ENCODE results near the gene SCUBE1.

The SCUBE1 gene

GRCh38 chr22:43166132-43166930, 176.8 kb downstream of the SCUBE1 start:
- Histone ChIP-seq H3K9me3 (ENCODE audit: insufficient read depth, low read length) (no peaks in the 10 kb centered on the region), H3K4me1 (ENCODE audit: insufficient read depth, insufficient read length) (no peaks in the 10 kb centered on the region), H3K27me3 (ENCODE audit: insufficient read depth, insufficient read length) (no peaks in the 10 kb centered on the region), H3K9ac (ENCODE audit: insufficient read length, low read depth) (no peak overlapping the region), H3K4me3 (ENCODE audit: insufficient read length, low read depth) (no peak overlapping the region), H3K36me3 (ENCODE audit: insufficient read depth, insufficient read length, low read length) (peaks cover 53% of the 10 kb centered on the region)
- DNase-seq (ENCODE audit: low read depth, low spot score): no peak
- TF ChIP-seq YY1 (IDR thresholded peaks at IDR 0.05; ENCODE audit: insufficient read depth, insufficient read length): no peak
- no peak for TF ChIP-seq SUZ12 (IDR thresholded peaks at IDR 0.05; ENCODE audit: extremely low read depth, insufficient read depth, insufficient read length)
- no peak for TF ChIP-seq ZNF274 (IDR thresholded peaks at IDR 0.05; ENCODE audit: low read depth, low read length)

- peaks cover 37% of the 10 kb centered on the region for H3K36me3 ChIP-seq (ENCODE audit: insufficient read depth, insufficient read length, low read length)
- no peak for DNase-seq (ENCODE audit: low read depth, low spot score)
- H3K4me1 ChIP-seq (ENCODE audit: insufficient read depth, insufficient read length): peaks cover under 1% of the 10 kb centered on the region
- H3K27me3 ChIP-seq (ENCODE audit: insufficient read depth, insufficient read length): no peaks in the 10 kb centered on the region
- no peaks in the 10 kb centered on the region for H3K9me3 ChIP-seq (ENCODE audit: insufficient read depth, low read length)
- no peak overlapping the region for H3K4me3 ChIP-seq (ENCODE audit: insufficient read length, low read depth)
- no peak overlapping the region for H3K9ac ChIP-seq (ENCODE audit: insufficient read length, low read depth)
- TF ChIP-seq ZNF274 (IDR thresholded peaks at IDR 0.05; ENCODE audit: low read depth, low read length) (no peak), SUZ12 (IDR thresholded peaks at IDR 0.05; ENCODE audit: extremely low read depth, insufficient read depth, insufficient read length) (no peak), YY1 (IDR thresholded peaks at IDR 0.05; ENCODE audit: insufficient read depth, insufficient read length) (no peak)
These were observed 178.5 kb downstream of the SCUBE1 start for GRCh38 chr22:43164636-43165035.

GRCh38 chr22:43163241-43163795, 179.9 kb downstream of the SCUBE1 start:
- no peak for DNase-seq (ENCODE audit: low read depth, low spot score)
- Histone ChIP-seq H3K27me3 (ENCODE audit: insufficient read depth, insufficient read length) (no peaks in the 10 kb centered on the region), H3K9ac (ENCODE audit: insufficient read length, low read depth) (no peak overlapping the region), H3K4me3 (ENCODE audit: insufficient read length, low read depth) (no peak overlapping the region), H3K36me3 (ENCODE audit: insufficient read depth, insufficient read length, low read length) (peaks cover 24% of the 10 kb centered on the region), H3K9me3 (ENCODE audit: insufficient read depth, low read length) (no peaks in the 10 kb centered on the region), H3K4me1 (ENCODE audit: insufficient read depth, insufficient read length) (peaks cover 3% of the 10 kb centered on the region)
- no peak for TF ChIP-seq SUZ12 (IDR thresholded peaks at IDR 0.05; ENCODE audit: extremely low read depth, insufficient read depth, insufficient read length)
- no peak for TF ChIP-seq ZNF274 (IDR thresholded peaks at IDR 0.05; ENCODE audit: low read depth, low read length)
- no peak for TF ChIP-seq YY1 (IDR thresholded peaks at IDR 0.05; ENCODE audit: insufficient read depth, insufficient read length)

- Histone ChIP-seq H3K4me1 (ENCODE audit: insufficient read depth, insufficient read length) (peaks cover 6% of the 10 kb centered on the region), H3K9me3 (ENCODE audit: insufficient read depth, low read length) (no peaks in the 10 kb centered on the region), H3K27me3 (ENCODE audit: insufficient read depth, insufficient read length) (no peaks in the 10 kb centered on the region), H3K36me3 (ENCODE audit: insufficient read depth, insufficient read length, low read length) (peaks cover 17% of the 10 kb centered on the region), H3K4me3 (ENCODE audit: insufficient read length, low read depth) (no peak overlapping the region), H3K9ac (ENCODE audit: insufficient read length, low read depth) (no peak overlapping the region)
- TF ChIP-seq SUZ12 (IDR thresholded peaks at IDR 0.05; ENCODE audit: extremely low read depth, insufficient read depth, insufficient read length) (no peak), ZNF274 (IDR thresholded peaks at IDR 0.05; ENCODE audit: low read depth, low read length) (no peak), YY1 (IDR thresholded peaks at IDR 0.05; ENCODE audit: insufficient read depth, insufficient read length) (no peak)
- DNase-seq (ENCODE audit: low read depth, low spot score): no peak
These were observed 180.6 kb downstream of the SCUBE1 start for GRCh38 chr22:43162412-43163150.

- Histone ChIP-seq H3K4me3 (ENCODE audit: insufficient read length, low read depth) (no peak overlapping the region), H3K36me3 (ENCODE audit: insufficient read depth, insufficient read length, low read length) (peaks cover 5% of the 10 kb centered on the region), H3K9me3 (ENCODE audit: insufficient read depth, low read length) (no peaks in the 10 kb centered on the region), H3K4me1 (ENCODE audit: insufficient read depth, insufficient read length) (peaks cover 6% of the 10 kb centered on the region), H3K9ac (ENCODE audit: insufficient read length, low read depth) (no peak overlapping the region), H3K27me3 (ENCODE audit: insufficient read depth, insufficient read length) (no peaks in the 10 kb centered on the region)
- no peak for TF ChIP-seq YY1 (IDR thresholded peaks at IDR 0.05; ENCODE audit: insufficient read depth, insufficient read length)
- TF ChIP-seq ZNF274 (IDR thresholded peaks at IDR 0.05; ENCODE audit: low read depth, low read length): no peak
- TF ChIP-seq SUZ12 (IDR thresholded peaks at IDR 0.05; ENCODE audit: extremely low read depth, insufficient read depth, insufficient read length): no peak
- DNase-seq (ENCODE audit: low read depth, low spot score): no peak
These were observed 182.6 kb downstream of the SCUBE1 start for GRCh38 chr22:43160497-43161126.

GRCh38 chr22:43159484-43160178, 183.5 kb downstream of the SCUBE1 start:
- H3K4me3 ChIP-seq (ENCODE audit: insufficient read length, low read depth): no peak overlapping the region
- H3K27me3 ChIP-seq (ENCODE audit: insufficient read depth, insufficient read length): no peaks in the 10 kb centered on the region
- DNase-seq (ENCODE audit: low read depth, low spot score): no peak
- H3K9me3 ChIP-seq (ENCODE audit: insufficient read depth, low read length): no peaks in the 10 kb centered on the region
- peaks cover 6% of the 10 kb centered on the region for H3K4me1 ChIP-seq (ENCODE audit: insufficient read depth, insufficient read length)
- TF ChIP-seq SUZ12 (IDR thresholded peaks at IDR 0.05; ENCODE audit: extremely low read depth, insufficient read depth, insufficient read length) (no peak), ZNF274 (IDR thresholded peaks at IDR 0.05; ENCODE audit: low read depth, low read length) (no peak), YY1 (IDR thresholded peaks at IDR 0.05; ENCODE audit: insufficient read depth, insufficient read length) (no peak)
- no peak overlapping the region for H3K9ac ChIP-seq (ENCODE audit: insufficient read length, low read depth)
- peaks cover 5% of the 10 kb centered on the region for H3K36me3 ChIP-seq (ENCODE audit: insufficient read depth, insufficient read length, low read length)
